ENCODE measurements around the gene GPR31.
"Not testable (repeated sequence)": the region's sequence is repeated elsewhere in the genome, so short reads cannot be mapped to it uniquely, and the experiment has no call there.

DNA sequence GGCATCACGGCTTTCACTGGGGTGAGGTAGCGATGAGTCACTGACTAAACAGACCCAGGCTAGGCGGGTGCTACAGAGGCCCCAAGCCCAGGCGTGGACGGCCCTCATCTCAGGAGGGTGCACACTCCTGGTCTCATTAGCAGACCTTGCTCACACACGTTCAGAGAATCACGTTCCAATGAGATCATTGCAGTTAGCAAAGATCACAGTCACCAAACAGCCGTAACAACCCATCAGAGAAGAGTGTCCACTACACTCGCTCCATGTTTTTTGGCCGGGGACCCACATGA, 46.2 kb upstream of the GPR31 start:
- not testable (repeated sequence) for TF ChIP-seq CTCF (conservative IDR thresholded peaks at IDR 0.05; ENCODE audit: low read depth, low read length); BHLHE40 (IDR thresholded peaks at IDR 0.05; ENCODE audit: low read depth, low read length); POLR2A (IDR thresholded peaks at IDR 0.05; ENCODE audit: low read depth, low read length); RAD21 (IDR thresholded peaks at IDR 0.05; ENCODE audit: low read length); FOS (IDR thresholded peaks at IDR 0.05; ENCODE audit: low read depth, low read length)
